ENCODE data around the gene SHC1. TPM values are rescaled to one million over a fixed set of nuclear protein-coding genes. Genes with fewer than 3 reads are reported as not detected.

The SHC1 gene
- total and polyA plus RNA-seq, 8 donors: 120 to 148 (median 132) TPM

GRCh38 chr1:155001675-155002463, 31.3 kb upstream of the SHC1 start:
- peak; percentile 99 to 100 (median 100) for DNase-seq
- intact Hi-C loops (cut with DNase I): no loop called here
- peaks cover 37 to 65% of the 10 kb centered on the region in 2 donors for H3K4me1 ChIP-seq
- peak; percentile 76 for ATAC-seq
- H3K9me3 ChIP-seq: no peaks in the 10 kb centered on the region
- H3K27me3 ChIP-seq: no peaks in the 10 kb centered on the region
- TF ChIP-seq, protein P1, sequence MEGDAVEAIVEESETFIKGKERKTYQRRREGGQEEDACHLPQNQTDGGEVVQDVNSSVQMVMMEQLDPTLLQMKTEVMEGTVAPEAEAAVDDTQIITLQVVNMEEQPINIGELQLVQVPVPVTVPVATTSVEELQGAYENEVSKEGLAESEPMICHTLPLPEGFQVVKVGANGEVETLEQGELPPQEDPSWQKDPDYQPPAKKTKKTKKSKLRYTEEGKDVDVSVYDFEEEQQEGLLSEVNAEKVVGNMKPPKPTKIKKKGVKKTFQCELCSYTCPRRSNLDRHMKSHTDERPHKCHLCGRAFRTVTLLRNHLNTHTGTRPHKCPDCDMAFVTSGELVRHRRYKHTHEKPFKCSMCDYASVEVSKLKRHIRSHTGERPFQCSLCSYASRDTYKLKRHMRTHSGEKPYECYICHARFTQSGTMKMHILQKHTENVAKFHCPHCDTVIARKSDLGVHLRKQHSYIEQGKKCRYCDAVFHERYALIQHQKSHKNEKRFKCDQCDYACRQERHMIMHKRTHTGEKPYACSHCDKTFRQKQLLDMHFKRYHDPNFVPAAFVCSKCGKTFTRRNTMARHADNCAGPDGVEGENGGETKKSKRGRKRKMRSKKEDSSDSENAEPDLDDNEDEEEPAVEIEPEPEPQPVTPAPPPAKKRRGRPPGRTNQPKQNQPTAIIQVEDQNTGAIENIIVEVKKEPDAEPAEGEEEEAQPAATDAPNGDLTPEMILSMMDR (IDR thresholded peaks at IDR 0.05): no peak
- no peaks in the 10 kb centered on the region for H3K36me3 ChIP-seq
- H3K4me3 ChIP-seq: peak overlapping the region; percentile 91 to 96
- H3K27ac ChIP-seq: peak overlapping the region; percentile 92 to 96

GRCh38 chr1:155001425-155001674, 30.8 kb upstream of the SHC1 start:
- no peaks in the 10 kb centered on the region for H3K36me3 ChIP-seq
- TF ChIP-seq, protein P1 (IDR thresholded peaks at IDR 0.05): no peak
- no peaks in the 10 kb centered on the region for H3K9me3 ChIP-seq
- peak overlapping the region; percentile 91 to 96 for H3K4me3 ChIP-seq
- H3K27ac ChIP-seq: peak overlapping the region; percentile 92 to 96
- H3K4me1 ChIP-seq: peaks cover 35 to 60% of the 10 kb centered on the region in 2 donors
- ATAC-seq: no peak
- DNase-seq: no peak
- no peaks in the 10 kb centered on the region for H3K27me3 ChIP-seq
- intact Hi-C loops (cut with DNase I): no loop called here

DNA sequence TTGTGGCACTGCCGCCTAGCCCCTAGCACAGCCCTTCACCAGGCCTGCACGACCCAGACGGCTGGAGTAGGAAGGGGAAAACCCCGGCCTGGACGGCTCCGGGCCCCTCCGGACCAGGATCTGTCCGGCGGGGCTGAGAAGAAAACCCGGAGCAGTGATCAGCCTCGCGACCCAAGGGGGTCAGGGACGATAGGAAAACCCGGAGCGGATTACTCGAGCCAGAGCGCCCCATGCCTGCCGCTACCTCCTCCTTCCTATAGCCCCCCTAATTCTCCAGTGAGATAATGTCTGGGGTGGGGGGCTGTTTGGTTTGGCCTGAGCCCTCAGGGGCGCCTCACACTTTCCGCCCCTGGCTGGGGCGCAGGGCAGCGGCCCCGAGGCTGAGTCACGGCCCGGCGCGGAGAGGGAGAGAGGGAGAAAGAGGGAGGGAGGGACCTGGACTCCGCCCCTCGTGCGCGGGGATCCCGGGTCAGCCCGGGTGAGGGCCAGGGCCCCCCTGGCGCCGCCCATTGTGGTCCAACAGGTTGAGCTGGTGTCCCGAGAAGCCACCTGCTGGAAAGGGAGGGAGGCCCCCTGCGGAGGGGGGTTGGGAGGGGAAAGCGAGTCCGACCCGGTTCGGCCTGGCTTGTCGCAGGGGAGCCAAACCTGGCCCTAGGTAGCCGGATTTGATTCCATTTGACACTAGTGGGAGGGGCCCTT, 30.3 kb upstream of the SHC1 start:
- Histone ChIP-seq H3K9me3 (no peaks in the 10 kb centered on the region), H3K36me3 (no peaks in the 10 kb centered on the region), H3K27me3 (no peaks in the 10 kb centered on the region), H3K4me1 (peaks cover 30 to 59% of the 10 kb centered on the region in 2 donors), H3K4me3 (peak overlapping the region; percentile 91 to 96), H3K27ac (peak overlapping the region; percentile 92 to 96)
- peak; percentile 92 to 99 (median 95) for DNase-seq
- TF ChIP-seq, protein P1 (IDR thresholded peaks at IDR 0.05): no peak
- ATAC-seq: peak; percentile 64
- intact Hi-C loops (cut with DNase I): no loop called here

DNA sequence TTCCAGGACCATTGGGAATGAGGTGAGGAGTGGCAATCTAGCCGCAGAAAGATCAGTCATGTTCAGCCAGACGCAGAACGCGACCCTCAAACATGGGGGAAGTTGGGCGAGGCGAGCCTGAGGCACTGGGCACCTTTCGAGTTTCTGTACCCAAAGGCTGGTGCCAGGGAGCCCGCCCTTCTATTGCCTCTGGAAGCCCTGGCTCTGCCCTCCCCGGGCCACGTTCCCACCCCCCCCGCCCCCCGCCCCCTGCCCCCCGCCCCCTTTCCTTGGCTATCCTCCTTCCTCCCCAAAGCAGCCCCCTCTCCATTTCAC, 29.8 kb upstream of the SHC1 start:
- no peaks in the 10 kb centered on the region for H3K27me3 ChIP-seq
- no peaks in the 10 kb centered on the region for H3K36me3 ChIP-seq
- H3K4me1 ChIP-seq: peaks cover 25 to 59% of the 10 kb centered on the region in 2 donors
- intact Hi-C loops (cut with DNase I): no loop called here
- DNase-seq (peak in 1 of 4 donors; percentile 58), ATAC-seq (no peak)
- no peaks in the 10 kb centered on the region for H3K9me3 ChIP-seq
- TF ChIP-seq, protein P1 (IDR thresholded peaks at IDR 0.05): no peak
- H3K4me3 ChIP-seq: peak overlapping the region; percentile 91 to 96
- peak overlapping the region; percentile 92 to 96 for H3K27ac ChIP-seq

DNA sequence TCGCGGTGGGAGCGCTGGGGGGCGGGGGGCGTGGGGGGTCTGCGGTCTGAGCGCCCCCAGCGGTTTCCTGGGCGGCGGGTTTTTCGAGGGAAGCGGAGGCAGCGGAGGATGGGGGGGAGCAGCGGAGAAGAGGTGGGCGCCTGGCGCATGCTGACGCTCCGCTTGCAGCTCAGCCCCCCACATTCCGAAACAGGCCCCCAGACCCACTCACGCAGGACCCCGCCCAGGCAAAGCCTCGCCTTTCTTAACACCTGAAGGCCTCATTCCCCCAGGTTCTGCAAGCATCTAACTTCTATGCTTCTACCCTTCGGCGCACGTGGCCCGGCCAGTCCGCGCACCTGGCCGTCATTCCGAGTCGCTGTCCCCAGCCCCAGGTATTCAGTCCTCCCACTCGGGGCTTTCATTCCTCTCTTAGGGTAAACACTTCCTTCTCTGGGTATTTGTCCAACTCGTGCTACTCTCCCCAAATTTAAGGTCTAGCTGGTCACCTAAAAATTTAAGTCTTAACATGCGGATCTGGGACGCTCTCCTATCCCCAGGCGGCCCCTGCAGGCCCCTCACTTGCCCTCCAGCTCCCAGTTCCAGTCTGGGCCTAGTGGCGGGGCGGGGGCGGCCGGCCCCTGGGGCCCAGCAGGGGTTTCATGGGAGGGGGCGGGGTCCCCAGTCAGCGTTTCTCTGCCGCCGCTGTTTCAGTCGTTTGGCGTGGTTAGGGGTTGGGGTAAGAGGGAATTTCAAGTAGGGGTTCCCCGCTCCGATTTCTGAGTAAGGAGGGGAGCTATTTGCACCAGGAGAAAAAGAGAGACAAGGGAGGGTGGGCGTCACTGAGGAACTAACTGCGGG, 29.2 kb upstream of the SHC1 start:
- peak overlapping the region; percentile 91 to 96 for H3K4me3 ChIP-seq
- H3K4me1 ChIP-seq: peaks cover 21 to 55% of the 10 kb centered on the region in 2 donors
- no peaks in the 10 kb centered on the region for H3K27me3 ChIP-seq
- H3K36me3 ChIP-seq: no peaks in the 10 kb centered on the region
- TF ChIP-seq, protein P1 (IDR thresholded peaks at IDR 0.05): no peak
- ATAC-seq (no peak), DNase-seq (peak in 2 of 4 donors; percentile 46 to 54)
- no peaks in the 10 kb centered on the region for H3K9me3 ChIP-seq
- intact Hi-C loops (cut with DNase I): no loop called here
- H3K27ac ChIP-seq: peak overlapping the region; percentile 92 to 96

All from left lung (tissue), 10 donors.